ENCODE results near the gene SFXN5. TPM values are rescaled to one million over a fixed set of nuclear protein-coding genes. Genes with fewer than 3 reads are reported as not detected.

The SFXN5 gene
- polyA plus RNA-seq, 3 donors: 2.8 to 5.3 (median 4.5) TPM

- 77 to 84% (median 83%) methylated on average over 13 of the region's 13 CpGs for WGBS, 3 donors
- H3K27ac ChIP-seq (ENCODE audit: low read depth, low read length): no peak overlapping the region
These were observed 11.3 kb upstream of the SFXN5 start for GRCh38 chr2:73082523-73083410.

- H3K27ac ChIP-seq (ENCODE audit: low read depth, low read length): no peak overlapping the region
- WGBS, 3 donors: 84 to 90% (median 88%) methylated on average over 16 of the region's 16 CpGs
These were observed 9.7 kb upstream of the SFXN5 start for GRCh38 chr2:73081181-73081671.

GRCh38 chr2:73080321-73081131, 9.0 kb upstream of the SFXN5 start:
- 79 to 85% (median 84%) methylated on average over 27 to 31 of the region's 31 CpGs for WGBS, 3 donors
- no peak overlapping the region for H3K27ac ChIP-seq (ENCODE audit: low read depth, low read length)

- no peak overlapping the region for H3K27ac ChIP-seq (ENCODE audit: low read depth, low read length)
- 86 to 93% (median 91%) methylated on average over 9 of the region's 9 CpGs for WGBS, 3 donors
These were observed 8.1 kb upstream of the SFXN5 start for GRCh38 chr2:73079636-73080035.

GRCh38 chr2:73078457-73079411, 7.2 kb upstream of the SFXN5 start:
- H3K27ac ChIP-seq (ENCODE audit: low read depth, low read length): no peak overlapping the region

GRCh38 chr2:73077424-73077795, 5.9 kb upstream of the SFXN5 start:
- WGBS, 3 donors: 91 to 96% (median 95%) methylated on average over 1 of the region's 1 CpG
- no peak overlapping the region for H3K27ac ChIP-seq (ENCODE audit: low read depth, low read length)

More at GRCh38 chr2:73078457-73079411, 7.2 kb upstream of the SFXN5 start:
- 82 to 90% (median 88%) methylated on average over 13 of the region's 13 CpGs for WGBS, 3 donors

GRCh38 chr2:73076701-73077423, 5.3 kb upstream of the SFXN5 start:
- 85 to 97% (median 87%) methylated on average over 8 of the region's 8 CpGs for WGBS, 3 donors

GRCh38 chr2:73075477-73076373, 4.2 kb upstream of the SFXN5 start:
- no peak overlapping the region for H3K27ac ChIP-seq (ENCODE audit: low read depth, low read length)
- WGBS, 3 donors: 82 to 90% (median 83%) methylated on average over 17 to 23 of the region's 23 CpGs

More at GRCh38 chr2:73076701-73077423, 5.3 kb upstream of the SFXN5 start:
- H3K27ac ChIP-seq (ENCODE audit: low read depth, low read length): no peak overlapping the region

- 86 to 88% (median 87%) methylated on average over 13 of the region's 13 CpGs for WGBS, 3 donors
- H3K27ac ChIP-seq (ENCODE audit: low read depth, low read length): no peak overlapping the region
These were observed 2.9 kb upstream of the SFXN5 start for GRCh38 chr2:73074110-73075069.

- H3K27ac ChIP-seq (ENCODE audit: low read depth, low read length): no peak overlapping the region
- 88 to 96% (median 91%) methylated on average over 1 of the region's 1 CpG for WGBS, 3 donors
These were observed 904 bp upstream of the SFXN5 start for GRCh38 chr2:73072416-73072815.

GRCh38 chr2:73072129-73072395, 550 bp upstream of the SFXN5 start:
- no peak overlapping the region for H3K27ac ChIP-seq (ENCODE audit: low read depth, low read length)
- 9 to 24% (median 16%) methylated on average over 11 of the region's 11 CpGs for WGBS, 3 donors

GRCh38 chr2:73070643-73071359, 711 bp downstream of the SFXN5 start:
- 0% methylated on average over 76 to 83 of the region's 83 CpGs for WGBS, 3 donors
- no peak overlapping the region for H3K27ac ChIP-seq (ENCODE audit: low read depth, low read length)

- 13 to 21% (median 17%) methylated on average over 29 of the region's 29 CpGs for WGBS, 3 donors
- H3K27ac ChIP-seq (ENCODE audit: low read depth, low read length): no peak overlapping the region
These were observed 1.5 kb downstream of the SFXN5 start for GRCh38 chr2:73069855-73070642.

GRCh38 chr2:73069041-73069854, 2.3 kb downstream of the SFXN5 start:
- no peak overlapping the region for H3K27ac ChIP-seq (ENCODE audit: low read depth, low read length)
- WGBS, 3 donors: 69 to 77% (median 75%) methylated on average over 7 of the region's 7 CpGs

Measured in adipose tissue (tissue), 3 donors.